ENCODE results near the gene OR51D1.

GRCh38 chr11:4643076-4643475, 5.8 kb downstream of the OR51D1 start:
- no peak for TF ChIP-seq ZNF174 (tag by site-specific recombination; IDR thresholded peaks at IDR 0.05)
- TF ChIP-seq, protein P1, sequence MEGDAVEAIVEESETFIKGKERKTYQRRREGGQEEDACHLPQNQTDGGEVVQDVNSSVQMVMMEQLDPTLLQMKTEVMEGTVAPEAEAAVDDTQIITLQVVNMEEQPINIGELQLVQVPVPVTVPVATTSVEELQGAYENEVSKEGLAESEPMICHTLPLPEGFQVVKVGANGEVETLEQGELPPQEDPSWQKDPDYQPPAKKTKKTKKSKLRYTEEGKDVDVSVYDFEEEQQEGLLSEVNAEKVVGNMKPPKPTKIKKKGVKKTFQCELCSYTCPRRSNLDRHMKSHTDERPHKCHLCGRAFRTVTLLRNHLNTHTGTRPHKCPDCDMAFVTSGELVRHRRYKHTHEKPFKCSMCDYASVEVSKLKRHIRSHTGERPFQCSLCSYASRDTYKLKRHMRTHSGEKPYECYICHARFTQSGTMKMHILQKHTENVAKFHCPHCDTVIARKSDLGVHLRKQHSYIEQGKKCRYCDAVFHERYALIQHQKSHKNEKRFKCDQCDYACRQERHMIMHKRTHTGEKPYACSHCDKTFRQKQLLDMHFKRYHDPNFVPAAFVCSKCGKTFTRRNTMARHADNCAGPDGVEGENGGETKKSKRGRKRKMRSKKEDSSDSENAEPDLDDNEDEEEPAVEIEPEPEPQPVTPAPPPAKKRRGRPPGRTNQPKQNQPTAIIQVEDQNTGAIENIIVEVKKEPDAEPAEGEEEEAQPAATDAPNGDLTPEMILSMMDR (tag by site-specific recombination; IDR thresholded peaks at IDR 0.05), result no peak
- no peak for TF ChIP-seq ZNF501 (tag by site-specific recombination; IDR thresholded peaks at IDR 0.05)
- TF ChIP-seq ZNF670 (tag by site-specific recombination; IDR thresholded peaks at IDR 0.05; ENCODE audit: low read depth), result no peak
- no peak for TF ChIP-seq ZNF24 (tag by site-specific recombination; IDR thresholded peaks at IDR 0.05)
- no peak for TF ChIP-seq ZNF133 (tag by site-specific recombination; IDR thresholded peaks at IDR 0.05)
